ENCODE measurements around the gene ARRDC5. TPM values are rescaled to one million over a fixed set of nuclear protein-coding genes. Genes with fewer than 3 reads are reported as not detected.

ARRDC5 gene
- total RNA-seq, 1 experiment from 2014 or later = not detected

- TF ChIP-seq ZNF416 (CRISPR knock-in tag; IDR thresholded peaks at IDR 0.05) (no peak), FOXP4 (CRISPR knock-in tag; IDR thresholded peaks at IDR 0.05) (no peak), ZNF396 (CRISPR knock-in tag; IDR thresholded peaks at IDR 0.05; ENCODE audit: borderline replicate concordance) (no peak), ZSCAN18 (CRISPR knock-in tag; IDR thresholded peaks at IDR 0.05) (no peak), GRHL2 (CRISPR knock-in tag; IDR thresholded peaks at IDR 0.05; ENCODE audit: insufficient replicate concordance, severe bottlenecking) (no peak), ATF1 (CRISPR knock-in tag; IDR thresholded peaks at IDR 0.05) (no peak)
Observed at GRCh38 chr19:4916292-4917082, 13.8 kb upstream of the ARRDC5 start (continued).

GRCh38 chr19:4914736-4915501 lies 12.2 kb upstream of the ARRDC5 start:
- CTCF ChIA-PET = interaction anchor here (4.7 kb wide), 1 partner anchor 104 kb away, joined by 55 read pairs; no protein-coding TSS in a partner anchor
- no peaks in the 10 kb centered on the region for H3K27me3 Mint-ChIP-seq (ENCODE audit: low read depth)
- no peaks in the 10 kb centered on the region for H3K9me3 Mint-ChIP-seq
- no peak for ATAC-seq
- DNase-seq (ENCODE audit: low spot score) = no peak
- H3K4me3 Mint-ChIP-seq = no peak overlapping the region
- no peak overlapping the region for H3K27ac Mint-ChIP-seq
- POLR2A ChIA-PET = interaction anchor here (1.1 kb wide), 1 partner anchor 8 kb away, joined by 4 read pairs; no protein-coding TSS in a partner anchor
- peaks cover 17% of the 10 kb centered on the region for H3K4me1 Mint-ChIP-seq
- H3K36me3 Mint-ChIP-seq = peaks cover 8% of the 10 kb centered on the region
- TF ChIP-seq KAT7 (CRISPR knock-in tag; IDR thresholded peaks at IDR 0.05; ENCODE audit: borderline replicate concordance) = no peak
- TF ChIP-seq ZBTB43 (CRISPR knock-in tag; IDR thresholded peaks at IDR 0.05) = no peak
- TF ChIP-seq JAZF1 (CRISPR knock-in tag; IDR thresholded peaks at IDR 0.05) = no peak
- no peak for TF ChIP-seq NR3C1 (CRISPR knock-in tag; conservative IDR thresholded peaks at IDR 0.05; ENCODE audit: low read depth)
- no peak for TF ChIP-seq NFYB (CRISPR knock-in tag; conservative IDR thresholded peaks at IDR 0.05; ENCODE audit: low read depth)
- TF ChIP-seq ZNF423 (CRISPR knock-in tag; IDR thresholded peaks at IDR 0.05) = no peak
- no peak for TF ChIP-seq SMAD3 (CRISPR knock-in tag; IDR thresholded peaks at IDR 0.05; ENCODE audit: borderline replicate concordance)
- no peak for TF ChIP-seq ZNF219 (CRISPR knock-in tag; IDR thresholded peaks at IDR 0.05; ENCODE audit: borderline replicate concordance)

- no peaks in the 10 kb centered on the region for H3K9me3 Mint-ChIP-seq
- peaks cover 17% of the 10 kb centered on the region for H3K4me1 Mint-ChIP-seq
- POLR2A ChIA-PET = interaction anchor here (0.7 to 1.1 kb wide), 2 partner anchors 9 to 42 kb away, joined by 4 read pairs; no protein-coding TSS in a partner anchor
- no peaks in the 10 kb centered on the region for H3K27me3 Mint-ChIP-seq (ENCODE audit: low read depth)
- ATAC-seq (no peak), DNase-seq (ENCODE audit: low spot score) (no peak)
- peaks cover 8% of the 10 kb centered on the region for H3K36me3 Mint-ChIP-seq
- CTCF ChIA-PET = interaction anchor here (4.7 kb wide), 1 partner anchor 103 kb away, joined by 55 read pairs; no protein-coding TSS in a partner anchor
- peak overlapping the region; percentile 72 for H3K27ac Mint-ChIP-seq
- H3K4me3 Mint-ChIP-seq = no peak overlapping the region
- TF ChIP-seq ELF4 (CRISPR knock-in tag; IDR thresholded peaks at IDR 0.05; ENCODE audit: low read depth) (no peak), FOXJ3 (CRISPR knock-in tag; IDR thresholded peaks at IDR 0.05; ENCODE audit: borderline replicate concordance) (no peak), NFYB (CRISPR knock-in tag; conservative IDR thresholded peaks at IDR 0.05; ENCODE audit: low read depth) (no peak), NFATC4 (CRISPR knock-in tag; IDR thresholded peaks at IDR 0.05) (no peak), ZNF317 (CRISPR knock-in tag; IDR thresholded peaks at IDR 0.05; ENCODE audit: borderline replicate concordance, low read depth) (no peak), NFE2L1 (CRISPR knock-in tag; IDR thresholded peaks at IDR 0.05) (no peak), GTF2I (CRISPR knock-in tag; conservative IDR thresholded peaks at IDR 0.05) (no peak), IRF1 (CRISPR knock-in tag; IDR thresholded peaks at IDR 0.05) (no peak), E2F5 (CRISPR knock-in tag; IDR thresholded peaks at IDR 0.05) (no peak)
Observed at GRCh38 chr19:4913996-4914735, 11.5 kb upstream of the ARRDC5 start.

Data from WTC11 (cell line).